Common myeloid progenitor, CD34-positive (primary cell): ENCODE measurements around the gene PPP1R12B.
"Not testable (repeated sequence)": the region's sequence is repeated elsewhere in the genome, so short reads cannot be mapped to it uniquely, and the experiment has no call there.

Experiments used
- CTCF ChIA-PET: fragments of 350-600 bp; sonication (Branson Sonifier 250); formaldehyde crosslinking; loops from one replicate; lab custom pipeline; 2021; ENCODE audit warnings: antibody characterized with exemption; lab: Charles Lee
- POLR2A ChIA-PET: fragments of 350-600 bp; sonication (Branson Sonifier 250); formaldehyde crosslinking; loops from one replicate; lab custom pipeline; 2021; ENCODE audit warnings: antibody characterized with exemption; lab: Charles Lee
- DNase-seq, 3 donors: peaks; one replicate each; pipeline versions ENCODE4 v3.0.0 to v3.0.0-alpha.2; 2013
- H3K27ac ChIP-seq, 2 experiments: 1 replicate in 1 of 2; 2 replicates in 1 of 2; pipeline ENCODE4 v1.7.0; 2013; ENCODE audit warnings: inconsistent platforms in 2 of 2, low read length in 2 of 2, mild to moderate bottlenecking in 2 of 2, low read depth in 1 of 2, moderate library complexity in 1 of 2; ENCODE audit not compliant: severe bottlenecking in 2 of 2, insufficient read depth in 1 of 2, poor library complexity in 1 of 2
- H3K27me3 ChIP-seq, 5 experiments: replicated peaks in 2 of 5; 1 replicate in 3 of 5; 2 replicates in 2 of 5; pipeline versions ENCODE4 v1.6.1 to v1.7.0; 2013; ENCODE audit warnings: low read length in 4 of 5, mild to moderate bottlenecking in 2 of 5, moderate library complexity in 2 of 5, inconsistent platforms in 1 of 5; ENCODE audit not compliant: insufficient read depth in 5 of 5, control insufficient read depth in 4 of 5
- H3K36me3 ChIP-seq, 4 experiments: 1 replicate in 2 of 4; 2 replicates in 2 of 4; pipeline versions ENCODE4 v1.6.1 to v1.7.0; 2013; ENCODE audit warnings: low read length in 3 of 4, control low read depth in 1 of 4, mild to moderate bottlenecking in 1 of 4; ENCODE audit not compliant: control insufficient read depth in 4 of 4, insufficient read depth in 4 of 4
- H3K4me1 ChIP-seq, 4 experiments: 1 replicate in 3 of 4; 2 replicates in 1 of 4; pipeline versions ENCODE4 v1.6.1 to v1.7.1; 2013; ENCODE audit warnings: low read length in 3 of 4, mild to moderate bottlenecking in 3 of 4, control low read depth in 1 of 4, inconsistent platforms in 1 of 4, moderate library complexity in 1 of 4; ENCODE audit not compliant: control insufficient read depth in 4 of 4, insufficient read depth in 4 of 4; ENCODE audit errors: control extremely low read depth in 1 of 4
- H3K4me3 ChIP-seq, 7 experiments: 1 replicate in 4 of 7; 2 replicates in 3 of 7; pipeline versions ENCODE4 v1.5.1 to v1.7.0; 2013; ENCODE audit warnings: mild to moderate bottlenecking in 7 of 7, low read length in 6 of 7, moderate library complexity in 6 of 7, inconsistent platforms in 2 of 7, low read depth in 2 of 7, control low read depth in 1 of 7; ENCODE audit not compliant: insufficient read depth in 4 of 7, control insufficient read depth in 1 of 7; ENCODE audit errors: extremely low read depth in 1 of 7
- H3K9me3 ChIP-seq, 5 experiments: 1 replicate in 4 of 5; 2 replicates in 1 of 5; pipeline versions ENCODE4 v1.6.1 to v1.7.1; 2013; ENCODE audit warnings: low read length in 4 of 5, mild to moderate bottlenecking in 2 of 5, inconsistent platforms in 1 of 5, low read depth in 1 of 5, moderate library complexity in 1 of 5; ENCODE audit not compliant: control insufficient read depth in 4 of 5, insufficient read depth in 2 of 5; ENCODE audit errors: control extremely low read depth in 1 of 5
- WGBS: methylation state at CpG from one replicate; pipeline ENCODE4 v1.1.5; 2013; ENCODE audit not compliant: insufficient coverage; 5-methylcytosine and 5-hydroxymethylcytosine counted together

Gene PPP1R12B

GRCh38 chr1:202411422-202411821 is 62.9 kb downstream of the PPP1R12B start:
- CTCF ChIA-PET, result no interaction called here
- Histone ChIP-seq H3K27ac (no peak overlapping the region), H3K4me1 (no peaks in the 10 kb centered on the region)

DNA sequence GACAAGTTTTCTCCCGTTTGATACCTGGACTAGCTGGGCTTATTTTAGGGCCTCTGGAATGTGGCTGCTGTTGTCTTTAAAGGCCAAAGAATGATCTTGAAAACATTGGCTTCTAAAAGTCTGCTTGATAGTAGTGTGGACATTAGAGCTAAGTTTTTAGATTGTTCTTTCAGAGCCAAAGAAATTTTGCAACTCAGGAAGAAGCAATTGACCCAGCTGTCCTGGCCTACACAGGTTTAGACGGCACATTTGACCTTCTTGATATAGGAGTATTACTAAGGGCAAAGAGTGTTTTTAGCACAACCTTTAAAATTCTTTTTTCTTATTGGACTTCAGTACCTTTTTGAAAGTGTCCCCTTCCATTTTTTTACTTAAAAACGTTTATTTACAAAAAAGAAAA is 63.9 kb downstream of the PPP1R12B start:
- H3K9me3 ChIP-seq, H3K27me3 ChIP-seq, H3K36me3 ChIP-seq, H3K4me1 ChIP-seq, CTCF ChIA-PET, H3K4me3 ChIP-seq, POLR2A ChIA-PET, DNase-seq, H3K27ac ChIP-seq: not testable (repeated sequence)
- WGBS, result 100% methylated on average over 1 of the region's 3 CpGs

More at GRCh38 chr1:202411422-202411821, 62.9 kb downstream of the PPP1R12B start:
- Histone ChIP-seq H3K27me3 (no peaks in the 10 kb centered on the region), H3K9me3 (no peaks in the 10 kb centered on the region), H3K4me3 (no peak overlapping the region), H3K36me3 (no peaks in the 10 kb centered on the region)
- no peak for DNase-seq
- POLR2A ChIA-PET, result no interaction called here

- WGBS, result 100% methylated on average over 1 of the region's 1 CpG
- Histone ChIP-seq H3K36me3 (peaks cover 0 to 2% (median 0%) of the 10 kb centered on the region in 4 experiments), H3K4me1 (no peaks in the 10 kb centered on the region)
These were observed 68.1 kb downstream of the PPP1R12B start for GRCh38 chr1:202416641-202417040.

DNA sequence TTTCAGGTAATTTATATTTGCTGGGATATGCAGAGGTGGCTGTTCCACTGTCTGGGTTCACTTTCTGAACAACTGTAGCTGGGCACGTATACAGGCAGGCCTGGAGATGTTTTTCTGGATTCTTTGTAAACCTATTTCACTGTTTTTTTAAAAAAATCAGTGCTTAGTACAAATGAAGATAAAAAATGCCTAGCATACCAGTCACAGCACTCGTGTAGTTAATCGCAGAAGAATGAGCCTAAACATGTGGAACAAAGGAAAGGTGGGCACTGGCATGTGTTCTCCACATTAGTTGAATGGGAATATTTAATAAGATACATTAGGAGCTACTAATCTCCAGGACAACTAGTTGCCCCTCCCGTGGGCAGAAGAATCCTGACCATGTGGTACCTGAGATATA is 68.6 kb downstream of the PPP1R12B start:
- H3K4me3 ChIP-seq, H3K36me3 ChIP-seq, POLR2A ChIA-PET, H3K4me1 ChIP-seq, DNase-seq, CTCF ChIA-PET, H3K9me3 ChIP-seq, H3K27me3 ChIP-seq, H3K27ac ChIP-seq: not testable (repeated sequence)
- WGBS, result no CpG with 5 or more reads among the region's 4 CpGs

More at GRCh38 chr1:202416641-202417040, 68.1 kb downstream of the PPP1R12B start:
- H3K9me3 ChIP-seq, result no peaks in the 10 kb centered on the region
- DNase-seq, result no peak
- CTCF ChIA-PET, result no interaction called here
- POLR2A ChIA-PET, result no interaction called here
- H3K4me3 ChIP-seq, result no peak overlapping the region
- no peaks in the 10 kb centered on the region for H3K27me3 ChIP-seq
- H3K27ac ChIP-seq, result no peak overlapping the region

- H3K27me3 ChIP-seq, H3K36me3 ChIP-seq, H3K4me3 ChIP-seq, H3K9me3 ChIP-seq, POLR2A ChIA-PET, DNase-seq, H3K27ac ChIP-seq, H3K4me1 ChIP-seq, CTCF ChIA-PET: not testable (repeated sequence)
These were observed 69.3 kb downstream of the PPP1R12B start for GRCh38 chr1:202417762-202418201.

GRCh38 chr1:202419731-202420130 is 71.2 kb downstream of the PPP1R12B start:
- WGBS, result no CpG with 5 or more reads among the region's 3 CpGs
- H3K9me3 ChIP-seq, CTCF ChIA-PET, DNase-seq, H3K27ac ChIP-seq, H3K4me1 ChIP-seq, H3K27me3 ChIP-seq, POLR2A ChIA-PET, H3K4me3 ChIP-seq, H3K36me3 ChIP-seq: not testable (repeated sequence)

- H3K27ac ChIP-seq, H3K27me3 ChIP-seq, CTCF ChIA-PET, H3K4me1 ChIP-seq, DNase-seq, H3K9me3 ChIP-seq, POLR2A ChIA-PET, H3K36me3 ChIP-seq, H3K4me3 ChIP-seq: not testable (repeated sequence)
- 100% methylated on average over 2 of the region's 3 CpGs for WGBS
These were observed 72.1 kb downstream of the PPP1R12B start for GRCh38 chr1:202420422-202421094.
